ENCODE measurements around the gene DSTYK. TPM values are rescaled to one million over a fixed set of nuclear protein-coding genes. Genes with fewer than 3 reads are reported as not detected.

The DSTYK gene
- total RNA-seq, 1 experiment from 2014 or later = 11.3 TPM

DNA sequence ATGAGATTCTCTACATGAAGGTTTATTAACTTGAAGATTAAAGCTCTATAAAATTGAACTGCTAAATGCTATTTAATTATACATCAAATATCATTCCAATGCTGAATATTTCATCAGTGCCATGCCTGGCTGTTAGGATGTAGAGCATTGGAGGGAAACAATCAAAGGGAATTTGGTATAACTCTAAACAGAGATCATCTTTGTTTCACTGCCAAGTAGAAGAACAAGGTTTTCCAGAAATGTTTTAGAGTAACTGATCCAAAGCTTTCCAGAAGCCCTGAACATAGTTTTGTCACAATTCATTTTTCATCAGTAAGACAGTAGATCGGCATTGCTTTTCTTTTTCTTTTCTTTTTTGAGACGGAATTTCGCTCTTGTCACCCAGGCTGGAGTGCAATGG is 5.9 kb upstream of the DSTYK start:
- H3K36me3 ChIP-seq (ENCODE audit: control insufficient read depth, insufficient read depth, low read length) = no peaks in the 10 kb centered on the region
- H3K4me3 ChIP-seq (ENCODE audit: low read depth in 2 of 2, low read length in 2 of 2) = no peak overlapping the region
- ATAC-seq (no peak), DNase-seq (ENCODE audit: low read depth, low spot score) (no peak)
- intact Hi-C loops (cut with micrococcal nuclease; ENCODE audit: unreplicated experiment) = no loop called here
- H3K27me3 ChIP-seq (ENCODE audit: control insufficient read depth, insufficient read depth, low read length) = no peaks in the 10 kb centered on the region
- BruUV-seq (replicated peaks) = no TSS peak
- no peak overlapping the region for H3K27ac ChIP-seq (ENCODE audit: low read length)
- ChIA-PET POLR2A (no interaction called here), CTCF (interaction anchor here (0.6 kb wide), 1 partner anchor 471 kb away, joined by 3 read pairs; no protein-coding TSS in a partner anchor)
- no peaks in the 10 kb centered on the region; the same call in 1 of the 2 replicates for H3K4me1 ChIP-seq (ENCODE audit: control insufficient read depth, insufficient read depth, low read length)
- H3K9me3 ChIP-seq (ENCODE audit: control insufficient read depth, insufficient read depth, low read depth, low read length) = no peaks in the 10 kb centered on the region
- TF ChIP-seq, protein P1, sequence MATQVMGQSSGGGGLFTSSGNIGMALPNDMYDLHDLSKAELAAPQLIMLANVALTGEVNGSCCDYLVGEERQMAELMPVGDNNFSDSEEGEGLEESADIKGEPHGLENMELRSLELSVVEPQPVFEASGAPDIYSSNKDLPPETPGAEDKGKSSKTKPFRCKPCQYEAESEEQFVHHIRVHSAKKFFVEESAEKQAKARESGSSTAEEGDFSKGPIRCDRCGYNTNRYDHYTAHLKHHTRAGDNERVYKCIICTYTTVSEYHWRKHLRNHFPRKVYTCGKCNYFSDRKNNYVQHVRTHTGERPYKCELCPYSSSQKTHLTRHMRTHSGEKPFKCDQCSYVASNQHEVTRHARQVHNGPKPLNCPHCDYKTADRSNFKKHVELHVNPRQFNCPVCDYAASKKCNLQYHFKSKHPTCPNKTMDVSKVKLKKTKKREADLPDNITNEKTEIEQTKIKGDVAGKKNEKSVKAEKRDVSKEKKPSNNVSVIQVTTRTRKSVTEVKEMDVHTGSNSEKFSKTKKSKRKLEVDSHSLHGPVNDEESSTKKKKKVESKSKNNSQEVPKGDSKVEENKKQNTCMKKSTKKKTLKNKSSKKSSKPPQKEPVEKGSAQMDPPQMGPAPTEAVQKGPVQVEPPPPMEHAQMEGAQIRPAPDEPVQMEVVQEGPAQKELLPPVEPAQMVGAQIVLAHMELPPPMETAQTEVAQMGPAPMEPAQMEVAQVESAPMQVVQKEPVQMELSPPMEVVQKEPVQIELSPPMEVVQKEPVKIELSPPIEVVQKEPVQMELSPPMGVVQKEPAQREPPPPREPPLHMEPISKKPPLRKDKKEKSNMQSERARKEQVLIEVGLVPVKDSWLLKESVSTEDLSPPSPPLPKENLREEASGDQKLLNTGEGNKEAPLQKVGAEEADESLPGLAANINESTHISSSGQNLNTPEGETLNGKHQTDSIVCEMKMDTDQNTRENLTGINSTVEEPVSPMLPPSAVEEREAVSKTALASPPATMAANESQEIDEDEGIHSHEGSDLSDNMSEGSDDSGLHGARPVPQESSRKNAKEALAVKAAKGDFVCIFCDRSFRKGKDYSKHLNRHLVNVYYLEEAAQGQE (IDR thresholded peaks at IDR 0.05; ENCODE audit: insufficient read depth in 1 of 2, low read depth in 2 of 2, low read length in 1 of 2) = no peak
- TF ChIP-seq POLR2AphosphoS5 (IDR thresholded peaks at IDR 0.05; ENCODE audit: low read depth, low read length) = no peak
- in situ Hi-C loops (cut with HindIII; ENCODE audit: low pct_unique_long_range_greater_than_20kb, low sequenced_read_pairs) = no loop called here

DNA sequence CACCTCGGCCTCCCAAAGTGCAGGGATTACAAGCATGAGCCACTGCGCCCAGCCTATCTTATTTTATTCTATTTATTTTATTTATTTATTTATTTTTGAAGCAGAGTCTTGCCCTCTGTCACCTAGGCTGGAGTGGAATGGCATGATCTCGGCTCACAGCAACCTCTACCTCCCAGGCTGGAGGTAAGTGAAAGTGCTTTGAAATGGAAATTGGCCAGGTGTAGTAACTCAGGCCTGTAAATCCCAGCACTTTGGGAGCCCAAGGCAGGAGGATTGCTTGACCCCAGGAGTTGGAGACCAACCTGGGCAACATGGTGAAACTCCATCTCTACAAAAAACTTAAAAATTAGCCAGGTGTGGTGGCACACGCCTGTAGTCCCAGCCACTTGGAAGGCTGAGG is 5.1 kb upstream of the DSTYK start:
- intact Hi-C loops (cut with micrococcal nuclease; ENCODE audit: unreplicated experiment) = no loop called here

More for the DNA sequence above, 5.1 kb upstream of the DSTYK start:
- no TSS peak for BruUV-seq (replicated peaks)
- CTCF ChIA-PET = interaction anchor here (0.6 kb wide), 1 partner anchor 472 kb away, joined by 3 read pairs; no protein-coding TSS in a partner anchor
- no peak for ATAC-seq
- no peak overlapping the region for H3K4me3 ChIP-seq (ENCODE audit: low read depth in 2 of 2, low read length in 2 of 2)
- POLR2A ChIA-PET = no interaction called here
- no peak overlapping the region for H3K27ac ChIP-seq (ENCODE audit: low read length)
- H3K36me3 ChIP-seq (ENCODE audit: control insufficient read depth, insufficient read depth, low read length) = no peaks in the 10 kb centered on the region
- H3K27me3 ChIP-seq (ENCODE audit: control insufficient read depth, insufficient read depth, low read length) = no peaks in the 10 kb centered on the region
- H3K9me3 ChIP-seq (ENCODE audit: control insufficient read depth, insufficient read depth, low read depth, low read length) = no peaks in the 10 kb centered on the region
- TF ChIP-seq TCF7L2 (IDR thresholded peaks at IDR 0.05; ENCODE audit: low read depth, low read length) (no peak), SIN3A (IDR thresholded peaks at IDR 0.05; ENCODE audit: borderline replicate concordance, insufficient read depth, low read depth, low read length) (no peak), POLR2AphosphoS5 (IDR thresholded peaks at IDR 0.05; ENCODE audit: low read depth, low read length) (no peak)
- TF ChIP-seq, protein P1 (IDR thresholded peaks at IDR 0.05; ENCODE audit: insufficient read depth in 1 of 2, low read depth in 2 of 2, low read length in 1 of 2) = no peak
- TF ChIP-seq, protein P2, sequence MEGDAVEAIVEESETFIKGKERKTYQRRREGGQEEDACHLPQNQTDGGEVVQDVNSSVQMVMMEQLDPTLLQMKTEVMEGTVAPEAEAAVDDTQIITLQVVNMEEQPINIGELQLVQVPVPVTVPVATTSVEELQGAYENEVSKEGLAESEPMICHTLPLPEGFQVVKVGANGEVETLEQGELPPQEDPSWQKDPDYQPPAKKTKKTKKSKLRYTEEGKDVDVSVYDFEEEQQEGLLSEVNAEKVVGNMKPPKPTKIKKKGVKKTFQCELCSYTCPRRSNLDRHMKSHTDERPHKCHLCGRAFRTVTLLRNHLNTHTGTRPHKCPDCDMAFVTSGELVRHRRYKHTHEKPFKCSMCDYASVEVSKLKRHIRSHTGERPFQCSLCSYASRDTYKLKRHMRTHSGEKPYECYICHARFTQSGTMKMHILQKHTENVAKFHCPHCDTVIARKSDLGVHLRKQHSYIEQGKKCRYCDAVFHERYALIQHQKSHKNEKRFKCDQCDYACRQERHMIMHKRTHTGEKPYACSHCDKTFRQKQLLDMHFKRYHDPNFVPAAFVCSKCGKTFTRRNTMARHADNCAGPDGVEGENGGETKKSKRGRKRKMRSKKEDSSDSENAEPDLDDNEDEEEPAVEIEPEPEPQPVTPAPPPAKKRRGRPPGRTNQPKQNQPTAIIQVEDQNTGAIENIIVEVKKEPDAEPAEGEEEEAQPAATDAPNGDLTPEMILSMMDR (IDR thresholded peaks at IDR 0.05) = no peak
- H3K4me1 ChIP-seq (ENCODE audit: control insufficient read depth, insufficient read depth, low read length) = peaks cover 5% of the 10 kb centered on the region; the same call in 1 of the 2 replicates
- in situ Hi-C loops (cut with HindIII; ENCODE audit: low pct_unique_long_range_greater_than_20kb, low sequenced_read_pairs) = no loop called here
- DNase-seq (ENCODE audit: low read depth, low spot score) = no peak
